Choroid plexus epithelial cell (primary cell): ENCODE results near the gene C3orf62.
"Not testable (repeated sequence)": the region's sequence is repeated elsewhere in the genome, so short reads cannot be mapped to it uniquely, and the experiment has no call there.

Experiments used
- DNase-seq: peaks from one replicate; pipeline ENCODE4 v3.0.0-alpha.2; 2010; ENCODE audit warnings: low read depth
- H3K4me3 ChIP-seq: 2 replicates; pipeline ENCODE4 v1.5.1; 2011; ENCODE audit warnings: low read depth, mild to moderate bottlenecking, control low read depth, low read length, moderate library complexity
- TF ChIP-seq, protein P1 (sequence below): conservative IDR thresholded peaks from 2 replicates; pipeline ENCODE4 v1.5.1; 2011; ENCODE audit warnings: low read depth, mild to moderate bottlenecking, control low read depth, inconsistent platforms, low read length, moderate library complexity

The C3orf62 gene

DNA sequence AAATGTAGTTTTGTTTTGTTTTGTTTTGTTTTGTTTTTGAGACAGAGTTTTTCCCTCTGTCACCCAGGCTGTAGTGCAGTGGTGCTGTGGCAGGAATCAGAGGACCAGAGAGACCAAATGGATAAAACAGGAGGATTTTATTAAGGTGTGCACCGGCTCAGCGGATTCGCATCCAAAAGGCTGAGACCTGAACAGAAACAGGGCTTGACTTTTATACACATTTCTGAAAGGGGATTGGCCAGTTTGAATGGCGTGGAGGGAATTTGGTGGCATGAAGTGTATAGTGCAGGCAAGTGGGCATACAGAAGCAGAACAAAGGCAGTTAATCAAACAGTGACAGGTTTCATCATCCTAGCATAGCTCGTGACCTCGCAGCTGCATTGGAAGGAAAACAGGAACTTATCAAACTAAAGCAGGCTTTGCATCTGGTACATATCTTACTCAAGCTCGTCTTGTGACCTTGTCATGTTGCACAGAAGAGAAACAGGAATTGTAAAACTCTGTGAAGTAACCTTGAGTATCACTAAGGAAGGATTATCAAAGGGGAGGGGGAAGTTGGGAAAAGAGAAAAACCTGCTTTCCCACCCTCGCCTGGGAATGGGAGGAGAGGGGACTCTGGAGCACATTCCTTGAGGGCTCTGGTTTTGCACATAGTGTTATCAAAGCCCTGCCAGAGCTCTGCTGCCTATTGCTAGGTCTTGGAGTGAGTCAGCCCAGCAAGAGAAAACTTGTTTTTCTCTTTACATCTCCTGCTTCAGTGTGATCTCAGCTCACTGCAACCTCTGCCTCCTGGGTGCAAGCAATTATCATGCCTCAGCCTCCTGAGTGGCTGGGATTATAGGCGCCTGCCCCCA lies 38.5 kb downstream of the C3orf62 start:
- peak; percentile 81 for DNase-seq
- TF ChIP-seq, protein P1, sequence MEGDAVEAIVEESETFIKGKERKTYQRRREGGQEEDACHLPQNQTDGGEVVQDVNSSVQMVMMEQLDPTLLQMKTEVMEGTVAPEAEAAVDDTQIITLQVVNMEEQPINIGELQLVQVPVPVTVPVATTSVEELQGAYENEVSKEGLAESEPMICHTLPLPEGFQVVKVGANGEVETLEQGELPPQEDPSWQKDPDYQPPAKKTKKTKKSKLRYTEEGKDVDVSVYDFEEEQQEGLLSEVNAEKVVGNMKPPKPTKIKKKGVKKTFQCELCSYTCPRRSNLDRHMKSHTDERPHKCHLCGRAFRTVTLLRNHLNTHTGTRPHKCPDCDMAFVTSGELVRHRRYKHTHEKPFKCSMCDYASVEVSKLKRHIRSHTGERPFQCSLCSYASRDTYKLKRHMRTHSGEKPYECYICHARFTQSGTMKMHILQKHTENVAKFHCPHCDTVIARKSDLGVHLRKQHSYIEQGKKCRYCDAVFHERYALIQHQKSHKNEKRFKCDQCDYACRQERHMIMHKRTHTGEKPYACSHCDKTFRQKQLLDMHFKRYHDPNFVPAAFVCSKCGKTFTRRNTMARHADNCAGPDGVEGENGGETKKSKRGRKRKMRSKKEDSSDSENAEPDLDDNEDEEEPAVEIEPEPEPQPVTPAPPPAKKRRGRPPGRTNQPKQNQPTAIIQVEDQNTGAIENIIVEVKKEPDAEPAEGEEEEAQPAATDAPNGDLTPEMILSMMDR, result no peak

DNA sequence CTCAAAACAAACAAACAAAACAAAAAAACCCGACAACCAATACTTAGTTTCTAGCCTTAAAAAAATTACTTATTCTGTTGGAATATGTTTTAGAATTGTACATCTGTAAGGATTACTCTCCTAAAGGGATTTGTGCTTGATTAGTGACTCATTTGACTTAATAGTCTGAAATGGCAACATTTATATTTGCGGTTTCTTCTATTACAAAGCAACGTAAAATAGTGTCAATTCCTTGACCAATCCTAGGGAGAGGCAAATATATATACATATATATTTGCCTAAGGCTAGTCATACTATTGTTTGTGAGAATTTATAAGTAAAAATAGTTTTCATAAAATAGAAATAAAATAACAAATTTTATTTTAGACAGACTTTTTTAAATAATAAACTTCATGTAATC lies 39.7 kb downstream of the C3orf62 start:
- TF ChIP-seq, protein P1, result no peak
- DNase-seq, result no peak
- no peak overlapping the region for H3K4me3 ChIP-seq

More for the DNA sequence above, 38.5 kb downstream of the C3orf62 start:
- H3K4me3 ChIP-seq, result no peak overlapping the region

DNA sequence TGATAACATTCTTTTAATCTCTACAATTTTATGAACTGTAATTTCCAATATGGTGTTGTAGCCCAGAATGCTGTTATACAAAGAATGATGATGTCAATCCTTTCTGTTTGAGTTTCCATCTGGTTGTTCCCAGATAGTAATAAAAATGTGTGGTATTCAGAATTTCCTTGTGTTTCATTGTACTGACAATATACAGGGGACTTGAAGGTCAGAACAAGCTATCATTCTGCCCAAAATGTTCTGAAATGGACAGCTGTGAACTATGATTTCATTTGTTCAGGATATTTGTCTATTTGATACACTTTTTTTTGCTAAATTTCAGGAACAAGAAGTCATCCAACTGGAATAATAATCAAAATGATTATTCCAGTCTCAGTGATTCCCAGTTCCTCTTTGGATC lies 40.8 kb downstream of the C3orf62 start:
- TF ChIP-seq, protein P1, result no peak
- no peak for DNase-seq
- H3K4me3 ChIP-seq, result no peak overlapping the region

DNA sequence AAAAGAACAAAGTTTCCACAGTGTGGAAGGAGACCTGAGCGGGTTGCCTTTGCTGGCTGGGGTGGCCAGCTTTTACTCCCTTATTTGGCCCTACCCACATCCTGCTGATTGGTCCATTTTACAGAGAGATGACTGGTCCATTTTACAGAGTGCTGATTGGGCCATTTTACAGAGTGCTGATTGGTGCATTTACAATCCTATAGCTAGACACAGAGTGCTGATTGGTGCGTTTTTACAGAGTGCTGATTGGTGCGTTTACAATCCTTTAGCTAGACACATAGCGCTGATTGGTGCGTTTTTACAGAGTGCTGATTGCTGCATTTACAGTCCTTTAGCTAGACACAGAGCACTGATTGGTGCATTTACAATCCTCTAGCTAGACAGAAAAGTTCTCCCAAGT lies 48.2 kb downstream of the C3orf62 start:
- H3K4me3 ChIP-seq, DNase-seq: not testable (repeated sequence)

DNA sequence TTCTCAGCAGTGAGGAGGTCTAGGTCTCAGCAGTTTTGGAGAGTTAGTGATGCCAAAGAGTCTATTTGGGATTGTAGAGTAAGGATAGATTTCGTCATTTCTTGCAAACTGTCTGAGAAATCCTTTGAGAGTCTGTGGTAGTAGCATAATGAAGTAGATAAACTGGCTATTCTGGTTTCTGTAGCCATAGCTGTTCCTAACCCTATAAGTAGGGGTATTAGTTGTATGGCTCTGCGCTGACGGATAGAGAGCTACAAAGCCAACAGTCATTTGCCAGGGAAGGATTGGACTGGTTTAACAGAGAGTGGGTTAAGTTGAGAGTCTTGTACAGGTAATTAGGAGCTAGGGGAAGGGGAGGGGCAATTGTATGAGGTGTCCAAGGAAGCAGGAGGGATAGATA lies 55.0 kb downstream of the C3orf62 start:
- H3K4me3 ChIP-seq, result no peak overlapping the region
- no peak for DNase-seq
- TF ChIP-seq, protein P1, result no peak

DNA sequence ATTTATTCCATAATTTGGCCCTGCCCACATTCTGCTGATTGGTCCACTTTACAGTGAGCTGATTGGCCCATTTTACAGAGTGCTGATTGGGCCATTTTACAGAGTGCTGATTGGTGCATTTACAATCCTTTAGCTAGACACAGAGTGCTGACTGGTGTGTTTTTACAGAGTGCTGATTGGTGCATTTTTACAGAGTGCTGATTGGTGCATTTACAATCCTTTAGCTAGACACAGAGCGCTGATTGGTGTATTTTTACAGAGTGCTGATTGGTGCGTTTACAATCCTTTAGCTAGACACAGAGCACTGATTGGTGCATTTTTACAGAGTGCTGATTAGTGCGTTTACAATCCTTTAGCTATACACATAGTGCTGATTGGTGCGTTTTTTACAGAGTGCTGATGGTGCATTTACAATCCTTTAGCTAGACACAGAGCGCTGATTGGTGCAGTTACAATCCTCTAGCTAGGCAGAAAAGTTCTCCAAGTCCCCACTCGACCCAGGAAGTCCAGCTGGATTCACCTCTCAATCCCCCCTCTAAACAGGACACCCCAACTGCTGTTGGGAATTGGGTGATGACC lies 56.0 kb downstream of the C3orf62 start:
- DNase-seq, H3K4me3 ChIP-seq: not testable (repeated sequence)

DNA sequence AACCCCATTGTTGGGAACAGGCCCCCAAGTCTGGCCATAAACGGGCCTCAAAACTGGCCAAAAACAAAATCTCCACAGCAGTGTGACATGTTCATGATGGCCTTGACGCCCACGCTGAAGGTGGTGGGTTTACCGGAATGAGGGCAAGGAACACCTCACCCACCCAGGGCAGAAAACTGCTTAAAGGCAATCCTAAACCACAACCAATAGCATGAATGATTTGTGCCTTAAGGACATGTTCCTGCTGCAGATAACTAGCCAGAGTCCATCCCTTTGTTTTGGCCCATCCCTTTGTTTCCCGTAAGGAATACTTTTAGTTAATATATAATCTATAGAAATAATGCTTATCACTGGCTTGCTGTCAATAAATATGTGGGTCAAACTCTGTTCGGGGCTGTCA lies 57.9 kb downstream of the C3orf62 start:
- H3K4me3 ChIP-seq, result no peak overlapping the region
- no peak for DNase-seq
- TF ChIP-seq, protein P1, result no peak
